GM21447 (cell line): ENCODE results near the gene HDGFL1.

Experiments used
- ATAC-seq: cut with Tn5 transposase; IDR thresholded peaks from one replicate; pipeline ENCODE4 v1.9.1; 2021; ENCODE audit not compliant: unreplicated experiment

HDGFL1 gene

GRCh38 chr6:22569281-22570184 lies at the start of gene HDGFL1:
HDGFL1 (plus strand) TSS chr6:22569566; CDS start chr6:22569576, 10 bp downstream.
- ATAC-seq, result no peak

- no peak for ATAC-seq
Observed at GRCh38 chr6:22521035-22521434, 48.3 kb upstream of the HDGFL1 start.

GRCh38 chr6:22526736-22527135 lies 42.6 kb upstream of the HDGFL1 start:
- ATAC-seq, result no peak

GRCh38 chr6:22529866-22530265 lies 39.5 kb upstream of the HDGFL1 start:
- ATAC-seq, result no peak

- ATAC-seq, result no peak
Observed at GRCh38 chr6:22530506-22530905, 38.9 kb upstream of the HDGFL1 start.

GRCh38 chr6:22536122-22536521 lies 33.2 kb upstream of the HDGFL1 start:
- no peak for ATAC-seq

GRCh38 chr6:22544476-22544875 lies 24.9 kb upstream of the HDGFL1 start:
- no peak for ATAC-seq

- no peak for ATAC-seq
Observed at GRCh38 chr6:22545051-22545450, 24.3 kb upstream of the HDGFL1 start.

- ATAC-seq, result no peak
Observed at GRCh38 chr6:22546236-22546635, 23.1 kb upstream of the HDGFL1 start.

- no peak for ATAC-seq
Observed at GRCh38 chr6:22550971-22551670, 18.2 kb upstream of the HDGFL1 start.

GRCh38 chr6:22556266-22556665 lies 13.1 kb upstream of the HDGFL1 start:
- no peak for ATAC-seq

GRCh38 chr6:22557007-22557406 lies 12.4 kb upstream of the HDGFL1 start:
- no peak for ATAC-seq

GRCh38 chr6:22558288-22558882 lies 11.0 kb upstream of the HDGFL1 start:
- ATAC-seq, result no peak

- ATAC-seq, result no peak
Observed at GRCh38 chr6:22568854-22569253, 512 bp upstream of the HDGFL1 start.

- no peak for ATAC-seq
Observed at GRCh38 chr6:22570185-22570551, 802 bp downstream of the HDGFL1 start.

GRCh38 chr6:22575190-22575589 lies 5.8 kb downstream of the HDGFL1 start:
- no peak for ATAC-seq

GRCh38 chr6:22579439-22579838 lies 10.1 kb downstream of the HDGFL1 start:
- ATAC-seq, result no peak

GRCh38 chr6:22580337-22580736 lies 11.0 kb downstream of the HDGFL1 start:
- no peak for ATAC-seq

GRCh38 chr6:22582417-22583205 lies 13.2 kb downstream of the HDGFL1 start:
- ATAC-seq, result no peak

- ATAC-seq, result no peak
Observed at GRCh38 chr6:22583230-22583629, 13.9 kb downstream of the HDGFL1 start.

- no peak for ATAC-seq
Observed at GRCh38 chr6:22583927-22584326, 14.6 kb downstream of the HDGFL1 start.
